Gastroesophageal sphincter (tissue), 4 donors: ENCODE data around the gene PCSK2. TPM values are rescaled to one million over a fixed set of nuclear protein-coding genes. Genes with fewer than 3 reads are reported as not detected.

Source experiments
- ATAC-seq: fragments of 150-250 bp; one replicate; pipeline ENCODE4 v1.9.1; 2016; ENCODE audit warnings: mild to moderate bottlenecking, moderate library complexity
- H3K27ac ChIP-seq, 4 donors: fragments of 200-600 bp; sonication (generic) in 3 of 4; 1 replicate in 3 of 4; 2 replicates in 1 of 4; pipeline ENCODE4 v1.5.1; 2016 to 2019
- H3K27me3 ChIP-seq: fragments of 200-600 bp; sonication (generic); one replicate; pipeline ENCODE4 v1.5.1; 2019
- H3K36me3 ChIP-seq, 2 donors: fragments of 200-600 bp; sonication (generic); one replicate each; pipeline ENCODE4 v1.5.1; 2019; ENCODE audit warnings: control low read depth in 1 of 2
- H3K4me1 ChIP-seq, 3 donors: fragments of 200-600 bp; sonication (generic); 1 replicate in 2 of 3; 2 replicates in 1 of 3; pipeline ENCODE4 v1.5.1; 2016 to 2019; ENCODE audit warnings: control low read depth in 2 of 3
- H3K4me3 ChIP-seq, 2 donors: fragments of 200-600 bp; sonication (generic); one replicate each; pipeline ENCODE4 v1.5.1; 2019; ENCODE audit warnings: mild to moderate bottlenecking in 1 of 2, moderate library complexity in 1 of 2
- H3K9me3 ChIP-seq, 3 donors: fragments of 200-600 bp; sonication (generic); one replicate each; pipeline ENCODE4 v1.5.1; 2017 to 2019; ENCODE audit warnings: control low read depth in 2 of 3
- CTCF ChIP-seq, 4 experiments: fragments of 200-600 bp in 2 of 4; fragments of 450-650 bp in 2 of 4; sonication (generic) in 1 of 4; IDR thresholded peaks; one replicate each; pipeline ENCODE4 v1.5.1; 2017 to 2019; ENCODE audit warnings: antibody characterized with exemption in 4 of 4, mild to moderate bottlenecking in 2 of 4, moderate library complexity in 2 of 4
- EP300 ChIP-seq: sonication (generic); formaldehyde crosslinking; IDR thresholded peaks from one replicate; pipeline ENCODE4 v1.6.1; 2017; ENCODE audit warnings: antibody characterized with exemption, mild to moderate bottlenecking
- POLR2A ChIP-seq, 2 donors: fragments of 450-650 bp; IDR thresholded peaks; one replicate each; pipeline ENCODE4 v1.6.1; 2017; ENCODE audit warnings: antibody characterized with exemption in 2 of 2, mild to moderate bottlenecking in 2 of 2, moderate library complexity in 1 of 2
- POLR2AphosphoS5 ChIP-seq: sonication (generic); formaldehyde crosslinking; IDR thresholded peaks from one replicate; pipeline ENCODE4 v1.6.1; 2017; ENCODE audit warnings: antibody characterized with exemption
- WGBS, 2 donors: methylation state at CpG; one replicate each; pipeline ENCODE4 v1.1.5; 2018; ENCODE audit warnings: low coverage in 1 of 2; 5-methylcytosine and 5-hydroxymethylcytosine counted together
- total RNA-seq, 4 donors: library from RNA; depleted of rRNA; stranded (reverse); fragments of >200 nt; gene quantifications; one replicate each; pipeline ENCODE4 v1.1.0, GENCODE V29; 2016

Gene PCSK2
- total RNA-seq, 4 donors from 2014 or later: 1.6 to 8.5 (median 4.5) TPM

DNA sequence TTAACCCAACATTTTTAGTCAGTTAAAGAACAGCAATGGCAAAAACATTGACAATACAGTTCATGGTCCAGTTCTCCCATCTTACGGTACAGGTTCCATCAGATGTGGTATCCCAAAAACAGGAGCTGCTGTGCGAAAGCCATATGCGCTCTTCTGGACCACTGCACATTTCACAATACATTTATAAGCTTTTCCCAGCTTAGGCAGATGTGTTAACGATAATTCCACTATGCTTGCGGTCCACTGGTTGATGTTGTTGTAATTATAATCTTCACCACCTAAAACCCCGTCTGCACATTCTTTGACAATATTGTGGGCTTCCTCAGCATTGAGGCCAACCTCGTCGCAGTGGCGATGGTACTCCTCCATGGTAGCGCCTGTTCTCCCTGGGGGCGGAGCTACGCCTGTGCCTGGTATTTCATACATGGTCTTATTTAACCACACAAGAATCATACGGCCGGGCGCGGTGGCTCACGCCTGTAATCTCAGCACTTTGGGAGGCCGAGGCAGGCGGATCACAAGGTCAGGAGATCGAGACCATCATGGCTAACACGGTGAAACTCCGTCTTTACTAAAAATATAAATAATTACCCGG, 252.3 kb downstream of the PCSK2 start:
- H3K36me3 ChIP-seq: no peaks in the 10 kb centered on the region
- 76 to 100% methylated on average over 6 to 10 of the region's 23 CpGs for WGBS, 2 donors
- no peaks in the 10 kb centered on the region for H3K4me1 ChIP-seq
- no peaks in the 10 kb centered on the region for H3K9me3 ChIP-seq
- H3K4me3 ChIP-seq: no peak overlapping the region
- peaks cover 15% of the 10 kb centered on the region for H3K27me3 ChIP-seq
- no peak overlapping the region for H3K27ac ChIP-seq
- TF ChIP-seq CTCF (IDR thresholded peaks at IDR 0.05) (no peak), POLR2AphosphoS5 (no peak), EP300 (no peak), POLR2A (IDR thresholded peaks at IDR 0.05) (no peak)
- ATAC-seq: no peak

DNA sequence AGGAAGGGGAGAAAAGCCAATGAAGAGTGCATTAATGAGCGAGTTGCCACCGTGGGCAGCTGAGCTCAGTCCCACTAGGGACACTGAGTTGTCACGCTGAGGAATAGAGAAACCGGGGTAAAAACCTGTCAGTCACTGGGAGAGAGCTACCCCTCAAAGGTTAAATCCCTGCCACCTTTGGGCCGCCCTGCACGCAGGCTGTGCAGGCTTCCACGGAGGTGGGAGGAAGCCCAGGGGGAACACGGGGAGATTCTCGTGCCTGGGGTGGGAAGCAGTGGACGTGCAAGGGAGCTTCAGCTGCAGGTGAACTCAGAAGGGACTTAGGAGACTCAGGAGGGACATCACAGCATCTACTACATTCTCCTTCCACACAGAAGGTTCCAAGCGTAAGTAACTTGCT, 253.9 kb downstream of the PCSK2 start:
- no peak overlapping the region for H3K4me3 ChIP-seq
- peaks cover 15% of the 10 kb centered on the region for H3K27me3 ChIP-seq
- 89 to 90% methylated on average over 3 to 5 of the region's 11 CpGs for WGBS, 2 donors
- no peaks in the 10 kb centered on the region for H3K36me3 ChIP-seq
- H3K9me3 ChIP-seq: no peaks in the 10 kb centered on the region
- no peak for TF ChIP-seq POLR2AphosphoS5
- no peak for TF ChIP-seq POLR2A (IDR thresholded peaks at IDR 0.05)
- TF ChIP-seq CTCF (IDR thresholded peaks at IDR 0.05): no peak
- no peak for TF ChIP-seq EP300
- no peak for ATAC-seq
- no peak overlapping the region for H3K27ac ChIP-seq
- no peaks in the 10 kb centered on the region for H3K4me1 ChIP-seq

DNA sequence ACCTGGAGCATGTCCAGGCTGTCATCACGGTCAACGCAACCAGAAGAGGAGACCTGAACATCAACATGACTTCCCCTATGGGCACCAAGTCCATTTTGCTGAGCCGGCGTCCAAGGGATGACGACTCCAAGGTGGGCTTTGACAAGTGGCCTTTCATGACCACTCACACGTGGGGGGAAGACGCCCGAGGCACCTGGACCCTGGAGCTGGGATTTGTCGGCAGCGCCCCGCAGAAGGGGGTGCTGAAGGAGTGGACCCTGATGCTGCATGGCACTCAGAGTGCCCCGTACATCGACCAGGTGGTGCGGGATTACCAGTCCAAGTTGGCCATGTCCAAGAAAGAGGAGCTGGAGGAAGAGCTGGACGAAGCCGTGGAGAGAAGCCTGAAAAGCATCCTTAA, 254.8 kb downstream of the PCSK2 start:
- peaks cover 15% of the 10 kb centered on the region for H3K27me3 ChIP-seq
- no peak for TF ChIP-seq POLR2AphosphoS5
- TF ChIP-seq EP300: no peak
- no peak for TF ChIP-seq CTCF (IDR thresholded peaks at IDR 0.05)
- TF ChIP-seq POLR2A (IDR thresholded peaks at IDR 0.05): no peak
- WGBS, 2 donors: 92 to 97% methylated on average over 5 to 6 of the region's 16 CpGs
- H3K36me3 ChIP-seq: no peaks in the 10 kb centered on the region
- no peak for ATAC-seq
- no peak overlapping the region for H3K4me3 ChIP-seq
- no peaks in the 10 kb centered on the region for H3K9me3 ChIP-seq
- H3K27ac ChIP-seq: no peak overlapping the region
- H3K4me1 ChIP-seq: no peaks in the 10 kb centered on the region

- no peak overlapping the region for H3K4me3 ChIP-seq
- TF ChIP-seq EP300 (no peak), CTCF (IDR thresholded peaks at IDR 0.05) (no peak), POLR2A (IDR thresholded peaks at IDR 0.05) (no peak)
- H3K36me3 ChIP-seq: no peaks in the 10 kb centered on the region
- no peaks in the 10 kb centered on the region for H3K4me1 ChIP-seq
- H3K27me3 ChIP-seq: peaks cover 15% of the 10 kb centered on the region
- no peaks in the 10 kb centered on the region for H3K9me3 ChIP-seq
- 53 to 61% methylated on average over 2 to 5 of the region's 5 CpGs for WGBS, 2 donors
- ATAC-seq: no peak
- H3K27ac ChIP-seq: no peak overlapping the region
Measured at GRCh38 chr20:17482536-17482935, 255.7 kb downstream of the PCSK2 start.

GRCh38 chr20:17485017-17485416, 258.2 kb downstream of the PCSK2 start:
- no peak overlapping the region for H3K27ac ChIP-seq
- no peak for TF ChIP-seq POLR2A (IDR thresholded peaks at IDR 0.05)
- TF ChIP-seq CTCF (IDR thresholded peaks at IDR 0.05): no peak
- no peak for TF ChIP-seq POLR2AphosphoS5
- TF ChIP-seq EP300: no peak
- no peaks in the 10 kb centered on the region for H3K4me1 ChIP-seq
- no peak for ATAC-seq
- H3K4me3 ChIP-seq: no peak overlapping the region
- WGBS, 2 donors: 80 to 95% methylated on average over 1 to 2 of the region's 2 CpGs
- H3K36me3 ChIP-seq: no peaks in the 10 kb centered on the region
- no peaks in the 10 kb centered on the region for H3K9me3 ChIP-seq
- peaks cover 15% of the 10 kb centered on the region for H3K27me3 ChIP-seq
